BLaER1 (cell line): Measurements from ENCODE around the gene ARHGEF6.
"Not testable (repeated sequence)": the region's sequence is repeated elsewhere in the genome, so short reads cannot be mapped to it uniquely, and the experiment has no call there.

ENCODE experiments used
- H3K27ac ChIP-seq: shearing (Covaris generic); formaldehyde crosslinking; 2 replicates; pipeline ENCODE4 v1.8.1; 2022
- H3K27me3 ChIP-seq: shearing (Covaris generic); formaldehyde crosslinking; 2 replicates; pipeline ENCODE4 v1.8.1; 2022
- H3K36me3 ChIP-seq: shearing (Covaris generic); formaldehyde crosslinking; 2 replicates; pipeline ENCODE4 v1.8.1; 2022
- H3K4me1 ChIP-seq: shearing (Covaris generic); formaldehyde crosslinking; 2 replicates; pipeline ENCODE4 v1.8.1; 2022
- H3K4me2 ChIP-seq: shearing (Covaris generic); formaldehyde crosslinking; 2 replicates; pipeline ENCODE4 v1.8.1; 2022
- H3K4me3 ChIP-seq: shearing (Covaris generic); formaldehyde crosslinking; 2 replicates; pipeline ENCODE4 v1.8.1; 2022
- H3K9ac ChIP-seq: shearing (Covaris generic); formaldehyde crosslinking; 2 replicates; pipeline ENCODE4 v1.8.1; 2022
- H3K9me3 ChIP-seq: shearing (Covaris generic); formaldehyde crosslinking; 2 replicates; pipeline ENCODE4 v1.8.1; 2022
- H4K20me1 ChIP-seq: shearing (Covaris generic); formaldehyde crosslinking; 2 replicates; pipeline ENCODE4 v1.8.1; 2022
- Cebpa-rat ChIP-seq: shearing (Covaris generic); IDR thresholded peaks from 2 replicates; pipeline ENCODE4 v1.8.1; 2022

Gene ARHGEF6

DNA sequence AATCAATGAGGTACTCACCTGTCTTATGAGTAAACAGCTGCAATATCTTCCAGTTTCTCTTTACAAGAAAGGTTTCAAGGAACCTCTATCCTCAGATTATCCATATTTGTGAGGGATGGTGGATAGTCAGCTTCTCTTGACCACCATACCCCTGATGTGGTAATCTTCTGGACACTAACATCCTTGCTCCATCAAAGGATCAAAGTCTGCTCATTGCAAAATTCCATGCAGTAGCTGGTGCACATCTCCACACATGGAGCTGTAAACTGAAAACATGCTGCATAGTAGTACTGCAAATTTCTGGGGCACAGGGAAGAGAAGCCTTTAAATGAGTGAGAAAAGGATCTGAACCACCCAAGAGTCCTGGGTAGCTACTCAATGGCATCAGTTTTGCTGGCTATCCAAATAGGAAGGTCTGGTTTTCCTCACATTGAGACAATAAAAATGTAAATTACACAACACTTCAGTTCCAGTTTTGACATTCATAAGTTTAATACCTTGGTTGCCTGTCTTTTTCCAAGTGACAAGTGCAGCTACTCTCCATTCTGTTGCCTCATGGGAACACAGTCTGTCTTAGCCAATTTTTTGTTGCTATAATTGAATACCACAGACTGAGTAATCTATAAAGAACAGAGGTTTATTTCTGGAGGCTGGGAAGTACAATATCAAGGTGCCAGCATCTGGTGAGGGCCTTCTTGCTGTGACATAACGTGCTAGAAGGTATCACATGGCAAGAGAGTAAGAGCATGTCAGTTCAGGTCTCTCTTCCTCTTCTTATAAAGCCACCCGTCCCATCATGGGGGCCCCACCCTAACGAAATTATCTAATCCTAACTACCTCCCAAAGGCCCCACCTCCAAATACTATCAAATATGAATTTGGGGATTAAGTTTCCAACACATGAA lies 34.4 kb upstream of the ARHGEF6 start:
- H3K4me1 ChIP-seq = no peaks in the 10 kb centered on the region

DNA sequence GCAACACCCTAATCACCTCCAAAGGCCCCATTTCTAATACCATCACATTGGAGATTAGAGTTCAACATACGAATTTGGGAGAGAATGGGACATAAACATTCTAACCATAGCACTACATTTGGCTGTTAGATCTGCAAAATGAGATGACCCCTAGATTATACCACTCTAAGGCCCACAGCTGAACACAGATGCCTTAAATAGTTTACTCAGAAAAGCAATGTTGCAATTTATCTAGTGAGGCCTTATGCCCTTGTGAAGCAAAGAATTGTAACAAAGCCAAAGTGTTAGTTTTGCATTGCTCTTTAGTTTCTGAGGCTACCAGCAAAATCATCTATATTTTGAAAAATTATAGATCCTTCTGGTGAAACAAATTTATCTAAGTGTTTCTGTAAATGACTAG lies 31.6 kb upstream of the ARHGEF6 start:
- no peak overlapping the region for H3K27ac ChIP-seq
- H3K4me2 ChIP-seq = no peak overlapping the region
- no peak overlapping the region for H3K9ac ChIP-seq
- H3K4me3 ChIP-seq = no peak overlapping the region
- no peaks in the 10 kb centered on the region for H3K4me1 ChIP-seq
- TF ChIP-seq Cebpa-rat = no peak
- peaks cover 75% of the 10 kb centered on the region for H3K27me3 ChIP-seq
- no peaks in the 10 kb centered on the region for H3K36me3 ChIP-seq
- no peaks in the 10 kb centered on the region for H4K20me1 ChIP-seq
- H3K9me3 ChIP-seq = no peaks in the 10 kb centered on the region

More for the DNA sequence above, 34.4 kb upstream of the ARHGEF6 start:
- H3K27me3 ChIP-seq = peaks cover 69% of the 10 kb centered on the region
- no peaks in the 10 kb centered on the region; the same call in 1 of the 2 replicates for H3K36me3 ChIP-seq
- no peak overlapping the region for H3K9ac ChIP-seq
- H3K4me2 ChIP-seq = no peak overlapping the region
- H3K27ac ChIP-seq = no peak overlapping the region
- H3K9me3 ChIP-seq = no peaks in the 10 kb centered on the region
- no peaks in the 10 kb centered on the region for H4K20me1 ChIP-seq
- H3K4me3 ChIP-seq = no peak overlapping the region
- no peak for TF ChIP-seq Cebpa-rat

DNA sequence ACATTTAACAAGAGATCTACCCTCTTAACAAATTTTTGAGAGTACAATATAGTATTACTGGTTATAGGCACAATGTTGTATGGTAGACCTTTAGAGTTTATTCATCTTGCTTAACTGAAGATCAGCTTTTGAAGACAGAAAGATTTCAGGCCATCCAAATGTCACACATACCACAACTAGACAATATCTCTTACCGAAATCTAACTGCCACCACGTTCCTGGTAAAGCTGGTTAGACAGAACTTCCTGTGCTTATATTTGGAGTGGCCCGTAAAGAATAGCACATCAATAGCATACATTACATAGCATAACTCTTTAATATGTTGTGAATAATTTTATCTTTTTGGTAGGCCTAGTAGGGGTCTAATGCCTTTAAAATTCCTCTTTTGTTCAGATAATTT lies 29.8 kb upstream of the ARHGEF6 start:
- H3K36me3 ChIP-seq = no peaks in the 10 kb centered on the region
- TF ChIP-seq Cebpa-rat = no peak
- H3K4me3 ChIP-seq = no peak overlapping the region
- H4K20me1 ChIP-seq = no peaks in the 10 kb centered on the region
- H3K4me2 ChIP-seq = no peak overlapping the region
- no peak overlapping the region for H3K27ac ChIP-seq
- peaks cover 72% of the 10 kb centered on the region for H3K27me3 ChIP-seq
- H3K9me3 ChIP-seq = no peaks in the 10 kb centered on the region
- H3K4me1 ChIP-seq = no peaks in the 10 kb centered on the region
- no peak overlapping the region for H3K9ac ChIP-seq

DNA sequence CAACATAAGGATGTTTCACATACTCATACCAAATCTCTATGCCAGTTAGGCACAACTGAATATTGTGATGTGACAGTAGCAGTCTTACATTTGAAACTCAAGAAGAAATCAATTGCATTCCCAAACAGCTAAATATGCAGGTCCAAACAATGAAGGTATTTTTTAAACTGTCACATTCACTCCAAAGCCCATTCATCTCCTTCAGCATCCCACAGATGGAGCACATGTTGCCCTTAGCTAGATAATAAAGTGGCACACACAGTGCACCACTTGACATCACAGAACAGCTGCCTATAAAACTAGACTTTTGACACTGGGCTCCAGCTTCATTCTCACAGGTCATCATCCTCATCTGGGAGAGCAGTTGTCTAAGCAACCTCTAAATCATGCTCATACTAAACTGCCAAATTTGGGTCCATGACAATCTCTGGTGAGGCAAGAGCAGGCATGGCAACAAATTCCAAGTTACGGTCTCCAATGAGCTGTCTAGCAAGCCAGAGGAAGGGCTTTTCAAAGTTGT lies 26.2 kb upstream of the ARHGEF6 start:
- no peak for TF ChIP-seq Cebpa-rat
- Histone ChIP-seq H3K27ac (no peak overlapping the region), H3K36me3 (no peaks in the 10 kb centered on the region), H3K4me2 (no peak overlapping the region), H3K4me3 (no peak overlapping the region), H3K27me3 (peaks cover 79% of the 10 kb centered on the region), H3K9ac (no peak overlapping the region), H3K9me3 (no peaks in the 10 kb centered on the region), H3K4me1 (no peaks in the 10 kb centered on the region), H4K20me1 (no peaks in the 10 kb centered on the region)

DNA sequence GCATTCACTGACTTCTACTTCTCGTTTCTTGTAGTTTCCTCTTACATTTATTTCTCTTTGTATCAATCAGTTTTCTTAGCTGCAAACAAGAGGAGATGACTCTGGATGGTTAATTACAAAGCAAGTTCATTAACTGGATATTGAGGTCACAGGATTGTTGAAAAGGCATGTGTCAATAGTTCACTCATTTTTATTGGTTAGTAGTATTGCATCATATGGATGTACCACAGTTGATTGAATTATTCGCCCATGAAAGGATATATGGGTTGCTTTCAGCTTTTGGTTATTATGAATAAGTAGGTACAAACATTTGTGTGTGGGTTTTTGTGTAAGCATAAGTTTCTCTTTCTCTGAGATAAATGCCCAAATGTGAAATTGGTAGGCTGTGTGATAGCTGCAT lies 21.8 kb upstream of the ARHGEF6 start:
- Histone ChIP-seq H3K4me1 (no peaks in the 10 kb centered on the region), H3K27me3 (peaks cover 73% of the 10 kb centered on the region), H3K36me3 (no peaks in the 10 kb centered on the region), H3K27ac (no peak overlapping the region), H3K4me3 (no peak overlapping the region), H3K9me3 (no peaks in the 10 kb centered on the region), H4K20me1 (no peaks in the 10 kb centered on the region), H3K4me2 (no peak overlapping the region), H3K9ac (no peak overlapping the region)
- no peak; the same call in 1 of the 2 replicates for TF ChIP-seq Cebpa-rat

DNA sequence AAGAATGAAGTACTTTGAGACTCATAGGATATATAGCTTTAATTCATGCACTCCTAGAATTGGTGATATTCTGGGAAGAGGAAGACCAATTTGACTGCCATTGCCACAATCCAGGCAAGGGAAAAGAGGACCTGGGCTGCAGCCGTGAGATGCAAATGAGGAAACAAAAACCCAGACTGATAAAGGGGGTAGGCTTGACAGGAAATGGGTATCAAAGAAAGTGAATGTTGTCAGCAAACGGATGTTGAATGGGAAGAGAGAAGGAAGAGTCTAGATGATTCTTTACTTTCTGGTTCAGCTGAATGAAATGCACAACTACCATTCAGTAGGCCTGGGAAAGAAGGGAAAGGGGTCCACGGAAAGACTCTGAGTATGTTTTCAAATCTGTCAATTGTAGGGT lies 17.1 kb upstream of the ARHGEF6 start:
- Histone ChIP-seq H3K9ac (no peak overlapping the region), H3K27me3 (peaks cover 47% of the 10 kb centered on the region), H3K4me2 (no peak overlapping the region), H4K20me1 (no peaks in the 10 kb centered on the region), H3K27ac (no peak overlapping the region), H3K4me3 (no peak overlapping the region), H3K36me3 (no peaks in the 10 kb centered on the region), H3K4me1 (no peaks in the 10 kb centered on the region), H3K9me3 (peaks cover 7% of the 10 kb centered on the region; the same call in 1 of the 2 replicates)
- no peak for TF ChIP-seq Cebpa-rat

DNA sequence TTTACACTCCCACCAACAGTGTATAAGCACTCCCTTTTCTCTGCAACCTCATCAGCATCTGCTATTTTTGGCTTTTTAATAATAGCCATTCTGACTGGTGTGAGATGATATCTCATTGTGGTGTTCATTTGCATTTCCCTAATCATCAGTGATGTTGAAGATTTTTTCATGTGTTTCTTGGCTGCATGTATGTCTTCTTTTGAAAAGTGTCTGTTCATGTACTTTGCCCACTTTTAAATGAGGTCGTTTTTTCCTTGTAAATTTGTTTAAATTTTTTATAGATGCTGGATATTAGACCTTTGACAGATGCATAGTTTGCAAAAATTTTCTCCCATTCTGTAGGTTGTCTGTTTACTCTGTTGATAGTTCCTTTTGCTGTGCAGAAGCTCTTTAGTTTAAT lies 14.4 kb upstream of the ARHGEF6 start:
- H3K27me3 ChIP-seq = peaks cover 50% of the 10 kb centered on the region
- not testable (repeated sequence) for H3K4me1 ChIP-seq, H3K4me2 ChIP-seq, H3K4me3 ChIP-seq, H4K20me1 ChIP-seq, H3K36me3 ChIP-seq, H3K27ac ChIP-seq, H3K9ac ChIP-seq, H3K9me3 ChIP-seq

DNA sequence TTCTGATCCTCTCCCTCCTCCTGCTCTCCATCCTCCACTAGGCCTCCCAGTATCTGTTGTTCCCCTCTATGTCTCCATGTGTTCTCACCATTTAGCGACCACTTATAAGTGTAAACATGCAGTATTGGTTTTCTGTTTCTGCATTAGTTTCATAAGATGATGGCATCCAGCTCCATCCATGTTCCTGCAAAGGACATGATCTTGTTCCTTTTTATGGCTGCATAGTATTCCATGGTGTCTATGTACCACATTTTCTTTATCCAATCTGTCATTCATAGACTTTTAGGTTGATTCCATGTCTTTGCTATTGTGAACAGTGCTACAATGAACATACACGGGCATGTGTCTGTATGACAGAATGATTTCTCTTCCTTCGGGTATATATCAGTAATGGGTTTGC lies 13.9 kb upstream of the ARHGEF6 start:
- H3K27me3 ChIP-seq = peaks cover 55% of the 10 kb centered on the region
- H3K27ac ChIP-seq, H3K4me3 ChIP-seq, H4K20me1 ChIP-seq, H3K4me2 ChIP-seq, H3K9ac ChIP-seq, H3K4me1 ChIP-seq, H3K36me3 ChIP-seq, H3K9me3 ChIP-seq: not testable (repeated sequence)

DNA sequence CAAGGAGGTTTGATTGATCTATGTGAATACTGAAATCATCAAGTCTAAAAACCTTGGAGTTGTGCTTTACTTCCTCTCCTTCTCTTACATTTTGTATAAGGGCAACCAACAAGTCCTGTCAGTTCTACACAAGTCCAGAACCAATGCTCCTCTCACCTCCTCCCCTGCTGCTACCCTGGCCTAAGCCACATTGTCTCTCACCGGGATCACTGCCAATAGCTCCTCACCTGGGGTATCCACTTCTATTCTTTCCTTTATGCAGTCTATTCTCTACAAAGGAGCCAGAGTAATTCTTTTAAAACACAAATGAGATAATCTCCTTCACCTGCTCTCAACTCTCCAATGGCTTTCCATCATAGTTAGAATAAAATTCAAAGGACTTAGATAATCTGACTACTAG lies 13.3 kb upstream of the ARHGEF6 start:
- no peaks in the 10 kb centered on the region for H3K4me1 ChIP-seq
- H3K27me3 ChIP-seq = peaks cover 57% of the 10 kb centered on the region
- H3K9me3 ChIP-seq = peaks cover 7% of the 10 kb centered on the region; the same call in 1 of the 2 replicates
- H3K27ac ChIP-seq = no peak overlapping the region
- no peak for TF ChIP-seq Cebpa-rat
- no peak overlapping the region for H3K4me2 ChIP-seq
- H4K20me1 ChIP-seq = no peaks in the 10 kb centered on the region
- H3K9ac ChIP-seq = no peak overlapping the region
- H3K36me3 ChIP-seq = no peaks in the 10 kb centered on the region
- no peak overlapping the region for H3K4me3 ChIP-seq

DNA sequence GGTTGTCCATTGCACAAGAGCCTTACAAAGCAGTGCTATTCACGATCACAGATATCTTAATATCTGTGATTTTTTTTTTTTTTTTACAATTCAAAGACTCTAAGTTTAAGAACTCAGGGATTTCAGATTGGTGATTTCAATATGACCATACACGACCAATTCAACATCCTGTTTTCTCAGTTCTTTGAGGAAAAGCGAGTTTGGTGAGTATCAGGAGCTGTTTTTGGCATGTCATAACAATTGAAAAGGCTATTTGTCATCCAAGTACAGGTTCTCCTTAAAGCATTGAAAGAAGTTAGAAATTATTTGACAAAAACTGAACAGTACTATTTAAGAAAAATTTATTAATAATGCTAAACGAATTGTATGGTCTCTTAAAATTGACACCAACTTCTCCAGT lies 9.1 kb upstream of the ARHGEF6 start:
- H3K36me3 ChIP-seq = no peaks in the 10 kb centered on the region
- H3K4me2 ChIP-seq = no peak overlapping the region
- H4K20me1 ChIP-seq = no peaks in the 10 kb centered on the region
- H3K4me3 ChIP-seq = no peak overlapping the region
- H3K9ac ChIP-seq = no peak overlapping the region
- H3K4me1 ChIP-seq = no peaks in the 10 kb centered on the region
- H3K27ac ChIP-seq = no peak overlapping the region
- TF ChIP-seq Cebpa-rat = no peak
- peaks cover 4% of the 10 kb centered on the region; the same call in 1 of the 2 replicates for H3K9me3 ChIP-seq
- peaks cover 75% of the 10 kb centered on the region for H3K27me3 ChIP-seq
